Right lobe of liver (tissue), 4 donors: ENCODE results near the gene CCSAP.

Experiments
- POLR2A ChIP-seq: fragments of 450-650 bp; IDR thresholded peaks from one replicate; pipeline ENCODE4 v1.6.1; 2017; ENCODE audit warnings: antibody characterized with exemption, mild to moderate bottlenecking
- TF ChIP-seq, protein P1 (sequence below), 4 donors: fragments of 200-600 bp in 3 of 4; fragments of 450-650 bp in 1 of 4; IDR thresholded peaks; one replicate each; pipeline versions ENCODE4 v1.5.1 to v1.8.0; 2016 to 2022; ENCODE audit warnings: antibody characterized with exemption in 4 of 4, mild to moderate bottlenecking in 2 of 4
- donor health status: DM: no; HTN: no; CAD: no.
- donor health status: DM: no; HTN: no; CAD: no.
- donor health status: DM: no; HTN: yes; CAD: no.

DNA sequence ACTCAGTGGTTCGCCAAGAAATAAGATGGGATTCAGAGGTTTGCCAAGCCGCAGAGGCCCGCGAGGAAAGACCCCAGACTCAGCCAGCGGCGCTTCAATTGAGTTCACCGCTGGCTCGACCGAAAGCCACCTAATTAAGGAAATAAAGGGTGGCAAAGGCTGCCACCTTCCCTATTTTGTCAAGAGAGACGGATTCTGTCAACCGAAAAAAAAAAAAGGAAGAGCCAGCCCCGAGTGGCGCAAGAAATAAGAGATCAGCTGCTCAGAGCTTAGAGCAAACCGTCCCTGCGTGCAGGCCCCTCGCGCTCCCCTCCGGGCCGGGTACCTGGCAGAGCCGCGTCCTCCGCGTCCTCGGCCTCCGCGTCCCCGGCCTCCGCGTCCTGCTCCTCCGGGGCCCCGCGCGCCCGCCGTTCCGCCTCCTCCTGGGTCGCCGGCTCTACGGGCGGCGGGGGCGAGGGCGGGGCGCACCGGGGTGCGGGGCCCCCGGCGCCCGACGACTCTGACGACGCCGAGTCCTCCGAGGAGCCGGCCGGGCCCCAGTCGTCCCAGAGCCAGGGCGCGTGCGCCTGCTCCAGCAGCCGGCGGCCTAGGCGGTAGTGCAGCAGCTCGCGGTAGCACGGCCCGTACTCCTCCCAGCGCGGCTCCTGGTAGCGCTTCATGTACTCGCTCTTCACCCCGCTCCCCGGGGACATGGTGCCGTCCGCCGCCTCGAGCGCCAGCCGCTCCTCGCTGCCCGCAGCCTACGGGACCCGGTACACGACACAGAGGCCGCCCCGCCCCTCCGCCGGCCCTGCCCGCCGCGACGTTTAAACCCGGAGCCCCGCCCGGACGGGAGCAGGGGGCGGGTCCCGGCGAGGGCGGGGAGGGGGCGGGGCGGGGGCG is 832 bp downstream of the CCSAP start:
- TF ChIP-seq, protein P1, sequence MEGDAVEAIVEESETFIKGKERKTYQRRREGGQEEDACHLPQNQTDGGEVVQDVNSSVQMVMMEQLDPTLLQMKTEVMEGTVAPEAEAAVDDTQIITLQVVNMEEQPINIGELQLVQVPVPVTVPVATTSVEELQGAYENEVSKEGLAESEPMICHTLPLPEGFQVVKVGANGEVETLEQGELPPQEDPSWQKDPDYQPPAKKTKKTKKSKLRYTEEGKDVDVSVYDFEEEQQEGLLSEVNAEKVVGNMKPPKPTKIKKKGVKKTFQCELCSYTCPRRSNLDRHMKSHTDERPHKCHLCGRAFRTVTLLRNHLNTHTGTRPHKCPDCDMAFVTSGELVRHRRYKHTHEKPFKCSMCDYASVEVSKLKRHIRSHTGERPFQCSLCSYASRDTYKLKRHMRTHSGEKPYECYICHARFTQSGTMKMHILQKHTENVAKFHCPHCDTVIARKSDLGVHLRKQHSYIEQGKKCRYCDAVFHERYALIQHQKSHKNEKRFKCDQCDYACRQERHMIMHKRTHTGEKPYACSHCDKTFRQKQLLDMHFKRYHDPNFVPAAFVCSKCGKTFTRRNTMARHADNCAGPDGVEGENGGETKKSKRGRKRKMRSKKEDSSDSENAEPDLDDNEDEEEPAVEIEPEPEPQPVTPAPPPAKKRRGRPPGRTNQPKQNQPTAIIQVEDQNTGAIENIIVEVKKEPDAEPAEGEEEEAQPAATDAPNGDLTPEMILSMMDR (IDR thresholded peaks at IDR 0.05) = no peak
- TF ChIP-seq POLR2A = peak; percentile 57
